Uterus (tissue), 2 donors: ENCODE data around the gene ADD1.

Experiments
- CTCF ChIP-seq, 4 experiments: fragments of 200-600 bp in 2 of 4; fragments of 450-650 bp in 2 of 4; sonication (generic) in 2 of 4; IDR thresholded peaks; one replicate each; pipeline ENCODE4 v1.5.1; 2016 to 2019; ENCODE audit warnings: antibody characterized with exemption in 4 of 4, mild to moderate bottlenecking in 2 of 4, moderate library complexity in 1 of 4
- POLR2A ChIP-seq, 2 donors: fragments of 450-650 bp; IDR thresholded peaks; one replicate each; pipeline ENCODE4 v1.6.1; 2016; ENCODE audit warnings: antibody characterized with exemption in 2 of 2, mild to moderate bottlenecking in 1 of 2, moderate library complexity in 1 of 2

- TF ChIP-seq CTCF (IDR thresholded peaks at IDR 0.05) (no peak), POLR2A (IDR thresholded peaks at IDR 0.05) (no peak)
Measured at GRCh38 chr4:2909583-2909982, 65.9 kb downstream of the ADD1 start.
